Endodermal cell (in vitro differentiated cells): ENCODE measurements around the gene TGFB2. TPM values are rescaled to one million over a fixed set of nuclear protein-coding genes. Genes with fewer than 3 reads are reported as not detected.

ENCODE experiments used
- DNase-seq: peaks from one replicate; pipeline ENCODE4 v3.0.0-alpha.2; 2017
- H3K27ac ChIP-seq: 2 replicates; pipeline ENCODE4 v1.5.1; 2013; ENCODE audit warnings: mild to moderate bottlenecking, low read depth, low read length, moderate library complexity
- H3K27me3 ChIP-seq: 2 replicates; pipeline ENCODE4 v1.6.1; 2013; ENCODE audit warnings: mild to moderate bottlenecking, low read length, moderate library complexity; ENCODE audit not compliant: insufficient read depth, control insufficient read depth, poor library complexity, severe bottlenecking
- H3K36me3 ChIP-seq: 2 replicates; pipeline ENCODE4 v1.7.0; 2013; ENCODE audit warnings: mild to moderate bottlenecking, low read length, moderate library complexity; ENCODE audit not compliant: control insufficient read depth, insufficient read depth
- H3K4me1 ChIP-seq: one replicate; pipeline ENCODE4 v1.7.0; 2013; ENCODE audit warnings: low read length; ENCODE audit not compliant: control insufficient read depth, insufficient read depth
- H3K4me3 ChIP-seq: 2 replicates; pipeline ENCODE4 v1.5.1; 2013; ENCODE audit warnings: mild to moderate bottlenecking, low read length, moderate library complexity
- H3K9ac ChIP-seq: 2 replicates; pipeline ENCODE4 v1.6.1; 2013; ENCODE audit warnings: mild to moderate bottlenecking, low read length, moderate library complexity; ENCODE audit not compliant: poor library complexity, severe bottlenecking; ENCODE audit errors: extremely low read depth
- H3K9me3 ChIP-seq: 2 replicates; pipeline ENCODE4 v1.6.1; 2013; ENCODE audit warnings: mild to moderate bottlenecking, low read length, moderate library complexity; ENCODE audit not compliant: control insufficient read depth
- H3K27ac Mint-ChIP-seq: 2 replicates; pipeline ENCODE4 v1.8.0; 2020; ENCODE audit warnings: mixed read lengths
- H3K27me3 Mint-ChIP-seq: 2 replicates; pipeline ENCODE4 v1.8.0; 2021; ENCODE audit warnings: mild to moderate bottlenecking, mixed read lengths; ENCODE audit not compliant: insufficient read depth
- H3K36me3 Mint-ChIP-seq: 2 replicates; pipeline ENCODE4 v1.8.0; 2020; ENCODE audit warnings: low read depth, mixed read lengths
- H3K4me1 Mint-ChIP-seq: 2 replicates; pipeline ENCODE4 v1.8.0; 2020; ENCODE audit warnings: mixed read lengths
- H3K4me3 Mint-ChIP-seq: 2 replicates; pipeline ENCODE4 v1.8.0; 2020; ENCODE audit warnings: mild to moderate bottlenecking, moderate library complexity, mixed read lengths
- H3K9me3 Mint-ChIP-seq: 2 replicates; pipeline ENCODE4 v1.8.0; 2020; ENCODE audit warnings: mild to moderate bottlenecking, mixed read lengths
- CTCF ChIP-seq: fragments of 200-600 bp; sonication (generic); conservative IDR thresholded peaks from 2 replicates; pipeline ENCODE4 v1.5.0; 2021; ENCODE audit warnings: antibody characterized with exemption, mild to moderate bottlenecking
- WGBS, 2 experiments: methylation state at CpG; one replicate each; pipeline versions ENCODE4 v1.1.5 to v1.1.7; 2013; ENCODE audit warnings: missing lambda C conversion rate in 2 of 2, mixed read lengths in 1 of 2; ENCODE audit not compliant: insufficient coverage in 1 of 2, insufficient read length in 1 of 2; 5-methylcytosine and 5-hydroxymethylcytosine counted together
- total RNA-seq, 2 donors: library from RNA; stranded (reverse); fragmentation: NEBNext Ultra II Directional in 1 of 2; extraction: Animal tissue kit (Norgen Biotek cat#: 25700) in 1 of 2; gene quantifications; 2 replicates in 1 of 2; 3 replicates in 1 of 2; pipeline ENCODE4 v1.2.1, GENCODE V29; 2021

The TGFB2 gene
- total RNA-seq, 2 donors from 2014 or later: 0.11 to 1.2 TPM

DNA sequence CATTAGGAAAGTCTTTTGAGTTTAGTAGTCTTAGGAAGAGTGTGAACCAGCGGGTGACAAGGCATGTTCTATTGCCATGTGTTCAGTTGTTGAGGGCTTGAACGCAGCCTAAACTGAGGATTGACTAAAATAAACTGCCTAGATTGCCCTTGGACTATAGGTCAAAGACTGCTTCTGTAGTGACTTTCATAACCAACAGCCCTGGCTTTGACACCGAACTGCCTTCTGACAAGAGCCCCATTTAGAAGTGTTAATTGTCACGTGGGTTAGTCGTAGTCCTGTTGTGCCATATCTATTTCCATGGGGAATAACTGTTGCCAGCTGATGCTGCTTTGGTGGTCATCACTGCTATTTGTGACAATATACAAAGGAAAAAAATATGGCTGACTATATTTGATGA, 90.4 kb downstream of the TGFB2 start:
- Mint-ChIP-seq H3K27ac (no peak overlapping the region), H3K4me1 (no peaks in the 10 kb centered on the region), H3K9me3 (no peaks in the 10 kb centered on the region), H3K36me3 (no peaks in the 10 kb centered on the region), H3K4me3 (no peak overlapping the region), H3K27me3 (peaks cover 4% of the 10 kb centered on the region)
- H3K27me3 ChIP-seq: no peaks in the 10 kb centered on the region
- H3K27ac ChIP-seq: no peak overlapping the region
- no peak overlapping the region for H3K4me3 ChIP-seq
- H3K9ac ChIP-seq: no peak overlapping the region
- H3K9me3 ChIP-seq: no peaks in the 10 kb centered on the region
- 91 to 93% methylated on average over 4 to 5 of the region's 5 CpGs for WGBS, 2 experiments
- H3K4me1 ChIP-seq: no peaks in the 10 kb centered on the region
- DNase-seq: no peak
- no peaks in the 10 kb centered on the region for H3K36me3 ChIP-seq
- TF ChIP-seq CTCF: no peak

GRCh38 chr1:218436346-218436745, 91.2 kb downstream of the TGFB2 start:
- Histone ChIP-seq H3K9ac (no peak overlapping the region), H3K27ac (no peak overlapping the region), H3K4me3 (no peak overlapping the region), H3K9me3 (no peaks in the 10 kb centered on the region), H3K27me3 (no peaks in the 10 kb centered on the region), H3K4me1 (no peaks in the 10 kb centered on the region), H3K36me3 (no peaks in the 10 kb centered on the region)
- no peak for DNase-seq
- no peak for TF ChIP-seq CTCF
- peaks cover 4% of the 10 kb centered on the region for H3K27me3 Mint-ChIP-seq
- no peak overlapping the region for H3K4me3 Mint-ChIP-seq
- no peaks in the 10 kb centered on the region for H3K9me3 Mint-ChIP-seq
- 100% methylated on average over 1 of the region's 1 CpG; no CpG with 5 or more reads in 1 of the 2 experiments for WGBS, 2 experiments
- no peak overlapping the region for H3K27ac Mint-ChIP-seq
- no peaks in the 10 kb centered on the region for H3K4me1 Mint-ChIP-seq
- H3K36me3 Mint-ChIP-seq: no peaks in the 10 kb centered on the region

GRCh38 chr1:218436997-218437396, 91.9 kb downstream of the TGFB2 start:
- Histone ChIP-seq H3K27ac (no peak overlapping the region), H3K36me3 (no peaks in the 10 kb centered on the region), H3K4me1 (no peaks in the 10 kb centered on the region), H3K9ac (no peak overlapping the region), H3K27me3 (no peaks in the 10 kb centered on the region), H3K4me3 (no peak overlapping the region), H3K9me3 (no peaks in the 10 kb centered on the region)
- H3K27ac Mint-ChIP-seq: no peak overlapping the region
- no peak overlapping the region for H3K4me3 Mint-ChIP-seq
- H3K9me3 Mint-ChIP-seq: no peaks in the 10 kb centered on the region
- no peak for DNase-seq
- no peaks in the 10 kb centered on the region for H3K36me3 Mint-ChIP-seq
- H3K27me3 Mint-ChIP-seq: peaks cover 4% of the 10 kb centered on the region
- H3K4me1 Mint-ChIP-seq: no peaks in the 10 kb centered on the region
- 92% methylated on average over 1 of the region's 1 CpG; no CpG with 5 or more reads in 1 of the 2 experiments for WGBS, 2 experiments
- TF ChIP-seq CTCF: no peak
